HG02973 (cell line): ENCODE measurements around the gene MAML3.

Source experiments
- ATAC-seq: cut with Tn5 transposase; IDR thresholded peaks from one replicate; pipeline ENCODE4 v1.9.1; 2021; ENCODE audit warnings: moderate library complexity; ENCODE audit not compliant: unreplicated experiment

The MAML3 gene

GRCh38 chr4:140153718-140154571 is at the start of gene MAML3:
Gene MAML3, minus strand, starts transcription at chr4:140154184. Its CDS starts 857 bp downstream, at chr4:140153327.
- peak; percentile 49 for ATAC-seq

DNA sequence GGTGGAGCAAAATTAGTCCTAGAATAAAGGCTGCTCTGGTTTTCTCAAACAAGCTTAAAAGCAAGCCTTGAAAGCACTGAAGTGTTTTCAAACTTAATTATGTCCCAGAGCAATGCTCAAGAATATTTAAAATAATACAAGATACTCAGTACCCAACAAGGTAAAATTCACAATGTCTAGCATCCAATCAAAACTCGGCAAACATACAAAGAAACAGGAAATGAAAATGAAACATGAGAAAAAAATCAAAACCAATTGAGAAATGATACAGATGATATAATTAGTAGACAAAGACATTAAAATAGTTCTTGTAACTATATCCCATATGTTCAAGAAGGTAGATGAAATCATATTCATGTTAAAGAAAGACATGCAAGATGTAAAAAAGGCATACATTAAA is 45.0 kb upstream of the MAML3 start:
- ATAC-seq = no peak

- no peak for ATAC-seq
These were observed 41.8 kb upstream of the MAML3 start for GRCh38 chr4:140195806-140196205.

DNA sequence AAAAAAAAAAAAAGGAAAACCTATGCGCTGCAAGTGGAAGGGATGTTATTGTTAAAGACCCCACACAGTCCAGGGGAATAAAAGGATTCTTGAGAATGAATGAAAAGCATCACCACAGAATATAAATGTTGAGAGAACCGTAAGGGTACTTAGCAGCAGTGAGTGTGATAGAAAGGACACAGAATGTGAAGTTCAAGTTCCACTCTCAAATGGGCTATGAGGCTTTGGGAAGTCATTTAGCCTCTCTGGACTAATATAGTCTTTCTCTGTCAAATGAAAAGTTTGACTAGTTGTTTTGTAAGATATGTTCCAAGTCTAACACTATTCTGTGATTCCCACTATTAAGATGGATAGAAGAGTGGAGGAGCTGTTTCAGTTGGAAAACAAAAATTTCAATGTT is 35.8 kb upstream of the MAML3 start:
- ATAC-seq = no peak

- ATAC-seq = no peak
These were observed 35.0 kb upstream of the MAML3 start for GRCh38 chr4:140188975-140189374.

DNA sequence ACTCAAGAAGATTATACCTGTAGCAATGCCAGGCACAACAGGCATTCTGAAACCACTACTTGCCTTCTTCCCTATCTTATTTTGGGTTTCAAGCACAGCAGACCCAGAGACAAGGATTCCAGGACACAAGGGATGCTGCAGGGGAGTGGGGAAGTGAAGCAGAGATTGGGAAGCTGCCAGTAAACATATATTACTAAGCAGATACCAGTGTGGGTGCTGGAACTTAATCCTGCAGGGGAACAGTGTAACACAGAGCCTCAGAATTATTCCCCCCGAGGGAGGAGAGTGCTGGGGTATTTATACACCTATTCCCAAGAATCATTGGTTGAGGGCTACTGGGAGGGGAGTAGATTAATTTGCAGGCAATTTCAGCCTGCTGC is 33.3 kb upstream of the MAML3 start:
- no peak for ATAC-seq

DNA sequence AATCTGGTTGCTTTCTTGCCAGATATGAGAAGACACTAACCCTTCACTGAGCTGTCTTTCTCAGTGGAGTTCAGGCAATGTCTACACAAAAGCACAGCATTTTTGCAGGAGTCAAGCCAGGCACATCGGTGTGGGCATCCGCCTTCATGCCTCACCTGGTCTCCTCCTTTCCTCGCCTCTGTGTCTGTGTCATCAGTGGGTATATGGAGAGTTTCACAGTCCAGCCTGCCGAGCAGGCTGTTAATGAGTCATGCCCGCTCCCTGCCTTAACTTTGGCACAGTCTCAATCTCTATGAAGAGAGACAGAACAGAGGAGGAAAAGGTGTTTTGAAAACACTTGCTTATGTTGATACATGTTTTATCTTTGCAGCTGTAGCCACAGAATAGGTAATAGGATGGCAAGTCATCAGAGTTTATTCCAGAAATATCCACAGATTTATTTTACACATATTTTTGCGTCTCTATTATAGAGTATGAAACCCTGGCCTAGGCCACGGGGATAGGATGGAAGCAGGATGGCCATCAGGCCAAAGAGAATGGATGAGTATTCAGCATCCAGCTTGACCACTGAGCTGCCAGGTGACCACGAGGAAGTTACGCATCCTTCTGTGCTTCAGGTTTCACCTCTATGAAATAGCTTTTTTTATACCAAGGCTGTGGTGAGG is 32.8 kb upstream of the MAML3 start:
- ATAC-seq = no peak

GRCh38 chr4:140186082-140186438 is 32.1 kb upstream of the MAML3 start:
- ATAC-seq = no peak

GRCh38 chr4:140185412-140186081 is 31.6 kb upstream of the MAML3 start:
- ATAC-seq = no peak

GRCh38 chr4:140183270-140183669 is 29.3 kb upstream of the MAML3 start:
- no peak for ATAC-seq

DNA sequence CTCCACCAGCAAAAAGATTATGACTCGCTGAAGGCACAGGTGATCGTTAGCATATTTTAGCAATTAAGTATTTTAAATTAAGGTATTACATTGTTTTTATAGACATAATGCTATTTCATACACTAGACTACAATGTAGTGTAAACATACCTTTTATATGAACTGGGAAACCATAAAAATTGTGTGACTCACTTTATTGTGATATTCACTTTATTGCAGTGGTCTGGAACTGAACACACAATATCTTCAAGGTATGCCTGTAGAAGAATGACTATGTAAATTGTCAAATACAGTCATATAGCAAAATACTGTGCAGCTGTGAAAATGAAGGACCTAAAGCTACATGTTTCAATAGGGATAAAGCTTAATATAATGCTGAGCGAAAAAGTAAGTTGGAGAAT is 26.6 kb upstream of the MAML3 start:
- ATAC-seq = no peak

- no peak for ATAC-seq
These were observed 22.8 kb upstream of the MAML3 start for GRCh38 chr4:140176735-140177134.

DNA sequence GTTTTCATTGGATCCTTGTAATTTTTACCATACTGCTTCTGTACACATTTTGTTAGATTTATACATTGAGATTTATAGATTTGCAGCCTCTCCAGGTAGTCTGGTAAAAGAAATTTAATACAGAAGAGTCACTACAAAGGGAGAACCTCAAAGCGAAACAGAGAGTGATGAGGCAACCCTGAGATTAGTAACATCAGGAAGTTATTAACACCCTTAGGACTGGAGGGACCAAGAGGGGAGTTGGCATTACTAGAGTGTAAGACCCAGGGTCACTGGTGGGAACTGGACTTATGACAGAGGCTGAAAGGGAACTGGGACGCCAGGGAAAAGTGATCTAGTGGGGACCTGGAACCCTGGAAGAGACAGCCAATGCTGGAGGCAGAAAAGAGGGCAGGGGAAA is 20.6 kb upstream of the MAML3 start:
- ATAC-seq = no peak

DNA sequence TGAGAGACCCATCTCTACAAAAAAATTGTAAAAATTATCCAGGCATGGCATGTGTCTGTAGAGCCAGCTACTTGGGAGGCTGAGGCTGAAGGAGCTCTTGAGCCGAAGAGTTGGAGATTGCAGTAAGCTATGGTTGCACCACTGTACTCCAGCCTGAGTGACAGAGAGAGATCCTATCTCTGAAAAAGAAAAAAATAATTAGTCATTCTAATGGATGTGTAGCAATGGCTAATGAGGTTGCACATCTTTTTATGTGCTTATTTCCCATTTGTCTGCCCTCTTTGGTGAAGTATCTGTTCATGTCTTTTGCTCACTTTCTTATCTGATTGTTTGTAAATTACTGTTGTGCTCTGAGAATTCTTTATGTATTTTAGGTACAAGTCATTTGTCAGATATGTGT is 19.0 kb upstream of the MAML3 start:
- ATAC-seq = no peak

DNA sequence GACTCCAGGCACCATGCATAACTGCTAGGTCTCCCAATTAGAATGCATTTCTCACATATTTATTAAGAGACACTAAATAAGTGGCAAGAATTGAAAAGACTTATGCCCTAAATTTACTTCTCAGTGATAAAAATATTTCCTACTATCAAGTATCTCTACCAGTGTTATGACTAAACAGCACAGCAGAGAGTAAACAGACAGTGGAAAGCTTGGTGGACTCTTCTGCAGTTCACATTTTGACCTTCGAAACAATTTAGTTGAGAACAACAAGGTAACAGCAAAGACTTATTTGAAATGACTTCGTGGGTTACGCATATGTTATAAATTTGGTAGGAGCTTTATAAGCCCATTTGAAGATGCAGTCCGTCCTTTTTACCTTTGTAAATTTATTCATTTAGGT is 16.3 kb upstream of the MAML3 start:
- ATAC-seq = no peak

GRCh38 chr4:140168936-140169335 is 15.0 kb upstream of the MAML3 start:
- ATAC-seq = no peak

GRCh38 chr4:140168474-140168873 is 14.5 kb upstream of the MAML3 start:
- ATAC-seq = no peak

- ATAC-seq = no peak
These were observed 9.2 kb upstream of the MAML3 start for GRCh38 chr4:140163029-140163810.

- ATAC-seq = no peak
These were observed 8.6 kb upstream of the MAML3 start for GRCh38 chr4:140162596-140162995.

DNA sequence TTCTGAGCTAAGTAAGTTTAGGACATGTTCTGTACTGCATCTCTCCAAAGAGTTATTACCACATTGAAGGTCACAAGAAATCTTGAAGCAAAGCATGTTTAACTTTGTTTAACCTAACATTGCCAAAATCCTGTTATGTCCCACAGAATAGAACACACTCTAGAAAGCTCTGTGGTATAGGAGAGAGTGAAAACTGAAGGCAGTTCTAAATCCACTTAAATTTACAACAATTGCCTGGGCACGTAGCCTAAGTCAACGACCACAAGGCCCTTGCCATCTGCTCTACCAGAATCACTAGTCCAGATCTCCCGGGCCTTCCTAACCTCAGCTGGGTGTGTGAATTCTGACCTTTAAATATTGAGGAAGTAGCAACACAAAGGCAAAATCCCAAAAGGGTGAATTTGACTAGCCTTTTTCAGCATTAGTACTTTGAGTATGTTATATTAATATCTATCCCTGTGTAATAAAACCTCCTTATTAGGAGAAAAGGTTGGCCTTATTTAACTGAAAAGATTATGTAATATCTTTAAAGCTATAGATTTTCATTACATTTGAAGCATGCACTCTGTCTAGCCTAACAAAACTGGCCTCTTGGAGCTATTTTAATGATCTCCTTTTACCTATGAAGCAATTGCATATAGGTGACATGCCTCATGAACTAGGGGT is 4.5 kb upstream of the MAML3 start:
- ATAC-seq = no peak

DNA sequence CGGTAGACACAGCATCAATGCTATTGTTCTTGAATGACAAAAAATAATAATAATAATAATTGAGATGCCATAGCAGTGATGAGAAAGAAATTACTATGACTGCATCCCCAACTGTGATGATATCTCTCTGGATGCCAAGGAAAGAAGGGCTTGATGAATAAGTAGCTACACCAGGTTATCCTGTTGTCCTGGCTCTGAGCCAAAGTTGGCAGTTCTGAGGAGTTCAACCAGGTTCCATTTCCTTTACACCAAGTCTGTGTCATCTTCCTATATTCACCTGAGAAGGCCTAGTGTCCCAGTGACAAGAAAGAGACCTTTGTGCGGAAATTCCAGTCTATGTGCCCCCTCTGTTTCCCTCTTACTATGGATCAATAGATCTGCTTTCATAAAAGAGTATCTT is 3.4 kb upstream of the MAML3 start:
- no peak for ATAC-seq
